NOMO-1 (cell line): ENCODE measurements around the gene TSHZ2.

Source experiments
- DNase-seq, 2 experiments: peaks; one replicate each; lab custom pipeline; 2025; ENCODE audit not compliant: unreplicated experiment in 2 of 2; lab: John Stamatoyannopoulos, UW

TSHZ2 gene

DNA sequence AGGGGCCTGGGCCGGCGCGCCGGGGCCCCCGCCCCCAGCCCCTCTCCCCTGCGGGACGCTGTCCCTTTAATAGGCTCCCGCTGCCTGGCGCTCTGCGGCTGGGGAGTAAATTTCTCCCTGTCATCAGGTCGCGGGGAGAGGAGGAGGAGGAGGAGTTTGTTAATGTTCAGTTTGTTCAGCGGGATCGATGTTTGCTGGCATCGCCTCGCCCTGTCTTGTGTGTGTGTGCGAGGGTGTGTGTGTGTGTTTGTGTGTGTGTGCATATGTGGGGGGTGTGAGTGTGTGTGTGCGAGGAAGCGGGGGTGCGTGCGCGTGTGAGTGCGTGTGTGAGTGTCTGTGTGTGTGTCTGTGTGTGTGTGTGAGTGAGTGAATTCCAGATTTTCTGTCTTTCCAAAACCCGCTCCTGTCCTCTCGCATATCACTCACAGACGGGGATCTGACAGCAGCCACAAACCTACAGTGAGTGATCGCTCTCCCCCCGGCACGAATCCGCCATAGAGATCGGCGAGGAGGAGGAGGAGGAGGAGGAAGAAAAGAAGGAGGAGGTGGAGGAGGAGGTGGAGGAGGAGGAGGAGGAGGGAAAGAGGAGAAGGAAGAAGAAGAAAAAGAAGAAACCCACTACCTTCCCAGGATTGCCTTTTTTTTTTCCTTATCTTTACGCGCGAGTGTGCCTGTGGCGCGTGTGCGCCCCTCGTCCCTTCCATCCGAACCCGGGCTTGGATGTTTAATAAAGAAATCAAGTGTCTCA lies at the start of gene TSHZ2:
Gene TSHZ2 (plus strand): TSS at position 169 of the 748 bp plus-strand sequence. CDS start 936 bp downstream, outside the sequence.
- peak; percentile 45 to 49 for DNase-seq

GRCh38 chr20:52922436-52922835 lies 49.7 kb upstream of the TSHZ2 start:
- DNase-seq, result peak in 1 of 2 experiments; percentile 12

DNA sequence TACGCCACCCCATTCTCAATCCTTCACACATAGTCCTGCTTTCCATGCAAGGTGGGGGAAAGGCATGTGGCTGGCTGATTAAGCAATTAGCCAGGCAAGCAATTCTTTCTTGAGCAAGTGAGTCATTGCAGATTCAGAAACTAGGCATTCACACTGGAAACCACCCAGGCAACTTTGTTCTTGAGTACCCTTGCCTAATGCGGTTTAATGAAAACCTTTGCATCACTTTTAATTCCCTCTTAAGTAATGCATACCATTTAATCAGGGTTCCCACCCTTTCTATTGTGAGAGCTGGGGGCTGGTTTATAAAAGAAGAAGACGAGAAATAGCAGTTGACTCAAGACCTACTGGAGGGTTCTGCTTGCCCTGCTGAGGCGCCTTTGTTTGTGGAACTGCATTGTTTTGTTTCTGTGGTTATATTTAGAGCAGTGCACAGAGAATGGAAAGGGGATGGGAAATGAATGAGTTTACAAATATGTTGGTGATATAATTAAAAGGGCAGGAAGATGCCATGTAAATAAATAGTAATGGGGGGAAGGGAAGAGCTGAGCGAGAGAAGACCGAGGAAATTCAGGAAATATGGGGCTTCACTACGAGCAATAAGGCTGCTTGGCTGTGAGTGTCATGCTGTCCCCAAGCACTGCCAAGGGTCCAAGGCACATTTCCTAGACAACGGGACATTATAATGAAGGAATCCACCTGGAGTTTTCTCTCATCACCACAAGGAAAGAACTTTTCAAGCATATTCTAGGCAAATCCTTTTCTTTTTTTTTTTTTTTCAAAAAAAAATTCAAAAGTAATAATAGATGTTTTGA lies 48.8 kb upstream of the TSHZ2 start:
- DNase-seq, result peak; percentile 73 to 89

DNA sequence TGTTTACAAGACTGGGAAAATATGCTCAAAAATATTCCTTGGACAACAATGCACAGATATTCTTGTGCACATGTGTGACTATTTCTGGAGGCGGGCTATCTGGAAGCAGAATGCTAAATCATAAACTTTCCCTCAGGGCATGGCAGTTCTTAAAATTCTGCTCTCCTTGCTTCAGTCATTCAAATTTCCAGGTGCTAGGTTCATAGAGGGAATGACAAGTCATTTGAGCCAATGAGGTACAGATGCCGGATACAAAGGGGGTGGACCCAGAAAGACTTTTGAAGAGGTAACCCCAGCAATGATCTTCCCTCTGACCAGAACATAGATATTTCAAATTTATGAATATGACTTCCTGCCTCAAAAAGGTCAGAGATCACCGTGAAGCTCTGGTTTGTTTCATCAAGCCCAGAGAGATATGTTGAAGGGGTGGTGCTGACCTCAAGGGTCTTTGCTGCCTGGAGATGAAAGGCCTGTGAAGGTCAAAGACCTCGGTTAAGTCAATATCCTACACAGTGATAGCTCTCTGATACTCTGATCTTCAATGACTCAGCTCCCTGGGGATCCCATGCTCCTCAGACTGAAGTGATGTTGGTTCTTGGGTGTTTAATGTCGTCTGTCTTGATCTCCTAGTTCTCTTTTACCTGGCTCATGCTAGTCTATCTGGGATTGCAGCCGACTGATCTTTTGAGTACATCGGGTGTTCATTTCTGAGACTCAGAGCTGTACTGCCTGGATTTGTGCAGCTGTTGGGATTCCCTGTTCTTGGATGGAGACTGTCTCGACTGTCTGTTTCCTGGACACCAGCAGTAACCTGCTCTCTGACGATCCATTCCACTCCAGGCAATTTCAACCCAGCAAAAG lies 47.5 kb upstream of the TSHZ2 start:
- DNase-seq, result no peak

DNA sequence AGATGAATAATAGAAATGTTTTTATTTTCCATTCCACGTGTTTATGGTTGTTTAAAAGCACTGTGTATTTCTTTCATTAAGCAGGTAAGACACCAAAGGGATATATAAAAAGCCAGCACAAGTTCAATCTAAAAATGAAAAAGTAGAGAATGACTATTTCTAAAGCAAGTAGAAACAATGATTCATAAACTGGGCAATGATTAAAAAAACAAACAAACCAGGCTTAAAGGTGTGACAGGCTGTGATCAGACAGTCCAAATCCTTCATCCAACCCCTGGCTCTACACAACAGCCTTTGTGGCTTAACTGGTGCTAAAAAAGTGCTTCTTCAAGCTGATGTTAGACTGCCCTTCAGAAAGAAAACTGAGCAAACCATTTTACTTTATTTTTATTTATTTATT lies 45.7 kb upstream of the TSHZ2 start:
- DNase-seq, result no peak

- no peak for DNase-seq
Measured at GRCh38 chr20:52933867-52934266, 38.3 kb upstream of the TSHZ2 start.

DNA sequence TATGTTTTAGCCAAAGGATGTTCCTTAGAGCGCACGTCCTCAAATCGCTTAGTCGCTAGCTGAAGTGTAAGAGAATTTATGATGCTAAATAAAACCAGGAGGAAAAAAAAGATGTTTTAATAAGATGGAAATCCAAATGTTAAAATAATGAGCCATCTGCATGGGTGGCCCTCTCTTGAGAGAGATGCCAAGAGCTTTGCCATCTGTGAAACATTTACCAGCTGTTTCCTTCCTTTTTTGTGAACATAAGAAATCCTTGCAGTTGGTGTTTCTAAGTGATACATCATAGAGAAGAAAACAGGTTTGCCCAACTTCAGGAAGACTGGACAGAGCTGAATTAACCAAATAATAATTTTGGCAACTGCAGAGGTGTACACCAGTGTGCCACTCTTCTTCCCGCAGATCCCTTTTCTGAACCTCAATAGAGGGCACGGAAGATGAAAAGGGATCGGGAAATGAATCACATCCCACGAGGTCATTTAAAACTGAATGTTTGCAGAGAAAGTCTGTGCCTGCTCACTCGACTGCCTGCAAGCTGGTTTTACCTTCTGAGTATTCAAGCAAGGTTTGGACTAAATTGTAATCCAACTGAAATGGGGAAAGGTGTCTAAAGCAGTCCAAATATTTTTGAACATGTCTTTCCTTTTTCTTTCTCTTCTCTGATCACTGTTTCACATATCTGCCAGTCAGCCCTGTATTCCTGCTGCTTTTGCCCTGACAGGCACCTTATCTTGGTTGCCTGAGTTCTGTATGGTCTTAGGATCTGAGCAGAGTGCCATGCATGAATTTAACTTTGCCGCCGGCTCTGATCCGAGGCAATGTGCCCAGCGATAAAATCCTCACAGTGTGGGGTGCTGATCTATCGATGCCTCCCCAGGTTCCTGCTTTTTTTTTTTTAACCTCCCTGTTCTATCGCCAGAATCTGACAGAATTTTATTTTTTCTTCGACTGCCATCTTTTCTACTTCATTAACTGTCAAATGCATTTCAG lies 35.5 kb upstream of the TSHZ2 start:
- DNase-seq, result peak in 1 of 2 experiments; percentile 17

- no peak for DNase-seq
Measured at GRCh38 chr20:52937591-52938100, 34.5 kb upstream of the TSHZ2 start.

DNA sequence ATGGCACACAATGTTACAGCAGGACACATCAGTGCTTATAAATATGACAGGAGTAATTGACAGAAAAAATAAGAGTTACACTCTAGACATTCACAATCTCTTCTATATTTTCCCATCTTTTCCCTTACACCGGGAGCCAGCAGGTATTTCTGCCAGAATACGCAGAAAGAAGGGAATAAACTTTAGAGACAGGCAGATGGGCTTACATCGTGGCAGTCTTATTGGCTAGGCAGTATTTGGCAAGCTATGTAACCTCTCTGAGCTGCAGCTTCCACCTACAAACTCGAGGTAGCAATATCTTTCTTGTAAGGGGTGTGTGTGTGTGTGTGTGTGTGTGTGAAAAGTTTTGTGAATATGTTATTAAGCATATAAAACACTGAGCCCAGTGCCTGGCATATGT lies 33.0 kb upstream of the TSHZ2 start:
- DNase-seq, result no peak

DNA sequence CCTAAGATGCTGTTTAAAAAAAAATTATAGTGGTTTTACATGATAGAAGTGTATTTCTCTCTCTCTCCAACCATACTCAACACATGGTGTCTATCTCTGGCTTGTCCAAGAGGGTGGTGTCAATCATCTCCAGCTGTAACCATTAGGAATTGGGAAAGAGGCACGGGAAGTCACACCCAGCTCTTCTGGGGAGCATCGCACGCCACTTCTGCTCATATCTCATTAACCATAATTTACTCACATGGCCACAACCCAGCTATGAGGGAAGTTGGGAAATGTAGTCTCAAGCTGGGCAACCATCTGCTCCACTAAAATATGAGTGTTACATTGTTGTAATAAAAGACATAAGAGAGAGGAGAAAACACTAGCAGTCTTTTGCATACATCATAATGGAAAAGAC lies 30.4 kb upstream of the TSHZ2 start:
- DNase-seq, result peak; percentile 79 to 98

DNA sequence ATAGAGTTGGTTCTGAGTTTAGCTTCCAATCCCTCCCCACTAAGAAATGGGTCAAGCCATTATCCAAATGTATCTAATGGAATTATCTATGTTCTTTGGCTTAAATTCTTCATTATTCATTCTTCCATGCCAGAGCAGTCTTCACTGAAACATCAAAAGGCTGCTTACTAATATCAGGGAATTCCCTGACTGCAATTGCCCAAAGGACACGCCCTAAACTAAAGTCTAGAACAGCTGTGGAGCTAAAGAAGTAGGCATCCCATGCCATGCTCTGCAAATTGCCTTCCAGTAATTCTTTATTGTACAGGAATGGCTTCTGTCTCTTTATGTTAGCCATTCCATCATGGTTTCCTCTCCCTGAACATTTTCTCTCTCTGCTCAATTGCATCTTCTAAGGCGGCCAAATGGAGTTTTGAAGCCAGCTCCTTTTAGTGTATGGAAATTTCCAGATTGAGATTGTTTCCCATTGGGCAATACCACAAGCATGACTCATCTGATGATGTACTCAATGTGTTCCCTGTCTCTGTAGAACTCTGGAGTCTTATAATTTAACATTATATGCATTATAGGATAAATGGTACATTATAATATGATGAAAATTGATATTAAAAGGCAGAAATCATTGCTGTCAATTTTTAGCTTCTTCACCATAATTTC lies 28.8 kb upstream of the TSHZ2 start:
- DNase-seq, result peak; percentile 9 to 54

- DNase-seq, result no peak
Measured at GRCh38 chr20:52945268-52945667, 26.9 kb upstream of the TSHZ2 start.

DNA sequence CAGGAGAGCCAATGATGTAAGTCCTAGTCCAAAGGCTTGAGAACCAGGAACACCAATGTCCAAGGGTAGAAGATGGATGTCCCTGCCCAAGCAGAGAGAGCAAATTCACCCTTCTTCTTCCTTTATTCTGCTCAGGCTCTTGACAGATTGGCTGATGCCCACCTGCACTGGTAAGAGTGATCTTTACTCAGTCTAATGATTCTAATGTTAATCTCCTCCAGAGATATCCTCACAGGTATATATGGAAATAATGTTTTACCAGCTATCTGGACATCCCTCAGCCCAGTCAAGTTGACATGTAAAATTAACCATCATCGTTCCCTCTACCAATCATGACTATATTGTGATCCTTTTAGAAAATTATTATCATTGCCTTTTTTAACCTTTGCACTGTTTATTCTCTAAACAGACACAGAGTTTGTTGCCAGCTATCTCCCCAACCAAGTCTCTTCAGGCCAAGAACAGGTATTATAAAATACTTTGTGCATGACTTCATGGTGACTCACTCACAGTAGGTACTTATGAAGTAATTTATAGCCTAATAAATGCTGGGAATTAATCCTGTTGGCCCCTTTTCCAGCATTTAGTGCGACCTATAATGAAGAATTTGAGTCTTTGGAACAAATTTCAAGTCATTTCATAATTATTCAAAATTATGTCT lies 26.2 kb upstream of the TSHZ2 start:
- DNase-seq, result no peak

DNA sequence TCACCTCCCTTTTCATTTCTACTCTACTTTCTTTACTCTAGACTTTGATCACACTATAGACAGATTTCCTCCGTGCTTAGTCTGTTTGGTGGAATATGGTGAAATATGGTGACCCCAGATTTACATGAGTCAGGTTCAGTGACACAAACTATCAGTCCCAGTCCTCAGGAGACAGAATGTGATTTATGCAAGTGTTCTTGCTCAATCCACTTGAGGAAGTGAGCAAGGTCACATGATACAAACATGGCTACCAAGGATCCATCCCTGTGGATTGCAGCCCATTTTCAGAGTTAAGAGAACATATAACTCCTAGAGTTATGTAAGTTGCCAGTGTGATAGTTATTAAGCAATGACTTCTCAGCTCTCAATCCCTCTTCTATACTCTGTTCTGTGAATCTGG lies 23.7 kb upstream of the TSHZ2 start:
- DNase-seq, result peak; percentile 6 to 49

DNA sequence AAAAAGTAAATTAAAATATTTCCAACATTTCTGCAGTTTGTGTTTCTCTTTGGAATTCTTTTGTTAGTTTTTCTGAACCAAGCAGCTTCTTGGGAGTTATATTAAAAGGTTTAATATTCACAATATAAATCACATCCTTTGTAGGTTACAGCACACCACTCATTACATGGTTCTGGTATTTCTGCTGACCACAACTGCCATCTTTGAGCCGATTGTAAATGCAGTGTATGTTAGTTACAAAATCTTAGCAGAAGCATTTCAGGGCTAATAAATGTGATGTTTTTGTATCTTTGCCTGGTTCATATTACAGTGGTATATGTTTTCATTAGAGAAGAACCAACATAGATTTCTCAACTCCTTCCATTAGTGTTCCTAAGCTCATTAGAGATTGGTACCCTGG lies 19.1 kb upstream of the TSHZ2 start:
- no peak for DNase-seq

- no peak for DNase-seq
Measured at GRCh38 chr20:52954849-52955248, 17.3 kb upstream of the TSHZ2 start.

DNA sequence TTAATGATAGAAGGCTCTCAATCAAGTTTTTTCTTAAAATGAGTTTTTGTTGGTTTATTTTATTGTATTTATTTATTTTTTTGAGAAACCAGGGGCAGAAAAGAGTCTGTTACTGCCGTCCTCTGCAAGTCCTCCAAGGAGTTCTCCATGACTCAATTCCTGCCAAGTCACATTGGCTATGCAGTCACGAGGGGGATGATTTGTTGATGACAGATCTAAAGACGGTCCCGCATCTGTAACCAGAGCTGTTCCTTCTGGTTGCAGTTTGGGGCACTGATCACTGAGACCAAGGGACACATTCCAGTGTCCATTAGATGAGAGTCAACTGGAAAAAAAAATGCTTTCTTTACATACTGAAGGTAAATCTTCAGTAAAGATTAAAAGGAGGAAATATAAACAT lies 13.9 kb upstream of the TSHZ2 start:
- DNase-seq, result no peak

DNA sequence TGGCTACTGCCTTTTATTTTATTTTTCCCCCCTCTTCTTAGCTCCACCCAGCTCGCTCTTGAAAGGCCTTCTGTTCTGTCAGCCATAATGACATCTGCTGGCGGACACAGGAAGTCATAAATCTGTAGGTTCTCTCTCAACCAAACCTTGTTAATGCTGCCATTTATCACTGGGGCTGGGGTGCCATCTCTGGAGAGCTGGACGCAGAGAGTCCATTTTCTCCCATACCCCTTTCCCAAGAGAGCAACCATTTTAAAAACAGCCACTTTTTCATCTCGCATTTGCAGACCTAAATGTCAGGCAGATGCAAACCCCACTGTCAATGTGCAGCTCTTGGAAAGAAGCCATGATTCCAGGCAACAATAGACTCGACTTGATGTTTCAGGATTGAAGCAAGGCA lies 13.0 kb upstream of the TSHZ2 start:
- no peak for DNase-seq

DNA sequence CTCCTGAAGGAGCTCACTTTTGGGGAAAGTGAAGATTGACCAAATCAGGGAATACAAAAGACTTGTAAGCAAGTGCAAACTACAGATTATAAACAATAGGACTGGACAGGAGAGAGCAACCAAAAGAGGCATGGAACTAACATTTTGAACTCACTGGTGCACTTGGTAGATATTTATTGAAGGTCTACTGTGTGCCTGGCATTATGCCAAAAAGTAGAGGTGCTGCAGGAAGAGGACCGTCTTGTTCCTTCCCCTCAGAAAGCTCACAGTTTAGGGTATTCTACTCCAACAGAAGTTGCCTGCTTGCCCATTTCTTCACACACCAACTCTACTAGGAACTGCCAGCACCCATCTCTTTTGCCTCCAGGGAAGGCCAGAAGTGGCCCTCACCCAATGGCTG lies 10.0 kb upstream of the TSHZ2 start:
- no peak for DNase-seq
